Stimulated activated CD4-positive, alpha-beta T cell treated with anti-CD3 and anti-CD28 coated beads, Interleukin-12 subunit alpha, Interleukin-12 subunit beta, amount 100 ng/mL, for 24 hours (primary cell): ENCODE results near the gene TXNIP.

Experiments used
- DNase-seq, 2 experiments: peaks; one replicate each; pipeline ENCODE4 v3.0.0-alpha.2; 2020; ENCODE audit warnings: low read depth in 2 of 2

TXNIP gene

GRCh38 chr1:146012703-146013558 is 16.6 kb upstream of the TXNIP start:
- no peak for DNase-seq

GRCh38 chr1:146010126-146010738 is 13.9 kb upstream of the TXNIP start:
- no peak for DNase-seq

- DNase-seq = no peak
Observed at GRCh38 chr1:146007489-146008133, 11.2 kb upstream of the TXNIP start.

- no peak for DNase-seq
Observed at GRCh38 chr1:146001709-146002108, 5.3 kb upstream of the TXNIP start.

GRCh38 chr1:145999321-146000024 is 3.1 kb upstream of the TXNIP start:
- no peak for DNase-seq

GRCh38 chr1:145997718-145998023 is 1.3 kb upstream of the TXNIP start:
- DNase-seq = no peak

GRCh38 chr1:145997016-145997717 is 788 bp upstream of the TXNIP start:
- no peak for DNase-seq

GRCh38 chr1:145995964-145996432 is 381 bp downstream of the TXNIP start:
- no peak for DNase-seq

- no peak for DNase-seq
Observed at GRCh38 chr1:145995148-145995881, 1.1 kb downstream of the TXNIP start.

- peak in 1 of 2 experiments; percentile 45 for DNase-seq
Observed at GRCh38 chr1:145994391-145995120, 1.8 kb downstream of the TXNIP start.

GRCh38 chr1:145993618-145994390 is 2.6 kb downstream of the TXNIP start:
- DNase-seq = no peak

- DNase-seq = no peak
Observed at GRCh38 chr1:145992958-145993617, 3.3 kb downstream of the TXNIP start.

- DNase-seq = no peak
Observed at GRCh38 chr1:145992502-145992936, 3.9 kb downstream of the TXNIP start.

- DNase-seq = no peak
Observed at GRCh38 chr1:145991735-145992412, 4.5 kb downstream of the TXNIP start.

GRCh38 chr1:145990249-145990855 is 6.0 kb downstream of the TXNIP start:
- DNase-seq = no peak

GRCh38 chr1:145988773-145989172 is 7.6 kb downstream of the TXNIP start:
- DNase-seq = no peak

- DNase-seq = no peak
Observed at GRCh38 chr1:145987926-145988325, 8.5 kb downstream of the TXNIP start.

GRCh38 chr1:145986551-145986950 is 9.8 kb downstream of the TXNIP start:
- no peak for DNase-seq
